HG03060 (cell line): Measurements from ENCODE around the gene TTLL10.
"Not testable (repeated sequence)": the region's sequence is repeated elsewhere in the genome, so short reads cannot be mapped to it uniquely, and the experiment has no call there.

Experiments used
- ATAC-seq: cut with Tn5 transposase; IDR thresholded peaks from one replicate; pipeline ENCODE4 v1.9.1; 2021; ENCODE audit warnings: low read depth, moderate number of reproducible peaks; ENCODE audit not compliant: unreplicated experiment

Gene TTLL10

DNA sequence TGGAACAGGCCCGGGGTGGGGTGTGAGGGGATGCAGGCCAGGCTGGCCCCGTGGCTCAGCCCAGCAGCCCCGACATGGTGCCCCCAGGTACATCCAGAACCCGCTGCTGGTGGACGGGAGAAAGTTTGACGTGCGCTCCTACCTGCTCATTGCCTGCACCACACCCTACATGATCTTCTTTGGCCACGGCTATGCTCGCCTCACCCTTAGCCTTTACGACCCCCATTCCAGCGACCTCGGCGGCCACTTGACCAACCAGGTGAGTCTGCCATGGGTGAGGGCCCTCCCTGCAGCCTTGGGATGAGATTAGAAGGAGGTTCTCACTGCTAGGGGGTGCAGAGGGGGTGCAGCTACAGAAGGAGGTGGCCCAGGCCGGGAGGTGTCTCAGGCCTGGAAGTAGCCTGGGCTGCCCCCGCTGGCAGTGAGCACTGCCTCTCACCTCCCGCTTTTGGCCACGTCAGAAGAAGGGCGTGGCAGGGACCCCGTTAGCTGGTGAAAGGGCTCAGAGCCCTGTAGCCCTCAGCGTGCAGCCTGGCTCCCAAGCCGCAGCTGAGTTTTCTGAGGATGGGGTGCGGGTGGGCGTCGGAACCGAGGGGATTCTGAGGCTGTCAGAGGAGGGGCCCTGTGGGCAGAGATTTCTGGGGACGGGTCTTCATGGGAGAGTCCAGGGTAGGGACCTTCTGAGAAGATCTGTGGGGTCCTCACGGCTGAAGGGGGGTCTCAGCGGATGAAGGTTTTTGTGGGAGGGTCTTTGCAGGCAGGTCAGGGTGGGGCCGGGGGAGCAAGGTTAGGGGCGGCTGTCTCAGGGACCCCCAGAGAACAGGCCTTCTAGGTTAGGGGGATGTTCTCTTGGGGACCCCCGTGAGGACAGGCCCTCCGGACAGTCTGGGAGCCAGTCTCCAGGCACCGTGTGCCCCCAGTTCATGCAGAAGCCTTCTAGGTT, 10.4 kb downstream of the TTLL10 start:
- no peak for ATAC-seq

DNA sequence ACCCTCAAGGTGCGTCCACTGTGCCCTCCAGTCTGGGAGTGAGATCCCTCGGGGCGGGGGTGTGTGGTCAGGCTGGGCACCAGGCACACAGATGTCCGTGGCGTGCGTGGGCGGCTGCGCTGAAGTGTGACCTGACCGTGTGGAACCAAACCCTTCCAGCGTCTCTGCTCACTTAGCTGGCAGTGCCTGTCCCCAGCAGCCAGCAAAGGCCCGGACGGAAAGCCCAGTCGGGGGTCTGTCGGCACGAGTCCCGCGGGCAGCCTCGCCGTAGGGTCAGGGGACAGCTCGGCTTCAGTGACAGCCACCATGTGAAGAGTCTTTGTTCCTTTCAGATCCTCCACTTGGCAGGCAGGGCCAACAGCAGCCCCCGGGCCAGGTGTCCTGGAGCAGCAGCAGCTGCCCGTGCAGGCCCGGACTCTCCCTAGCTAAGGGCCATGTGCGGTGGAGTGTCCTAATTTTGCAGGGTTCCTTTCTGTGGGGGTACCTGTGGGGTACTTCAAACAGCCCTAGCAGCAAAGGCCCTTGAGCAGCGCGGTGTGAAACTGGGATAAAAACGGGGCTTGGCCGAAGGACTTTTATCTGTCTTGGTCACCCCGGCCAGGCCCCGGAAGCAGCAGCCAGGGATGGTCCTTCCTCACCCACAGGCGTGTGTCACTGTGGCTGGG, 11.6 kb downstream of the TTLL10 start:
- ATAC-seq, result no peak

DNA sequence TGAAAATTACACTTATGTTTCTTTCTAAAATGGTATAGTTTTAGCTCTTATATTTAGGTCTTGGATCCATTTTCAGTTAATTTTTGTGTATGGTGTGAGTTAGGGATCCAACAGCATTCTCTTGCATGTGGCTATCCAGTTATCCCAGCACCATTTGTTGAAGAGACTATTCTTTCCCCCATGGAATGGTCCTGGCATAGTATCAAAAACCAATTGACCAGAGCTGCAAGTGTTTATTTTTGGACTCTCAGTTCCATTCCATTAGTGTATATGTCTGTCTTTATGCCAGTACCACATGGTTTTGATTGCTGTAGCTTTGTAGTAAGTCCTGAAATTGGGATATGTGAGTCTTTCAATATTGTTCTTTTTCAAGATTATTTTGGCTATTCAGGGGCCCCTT, 14.3 kb downstream of the TTLL10 start:
- no peak for ATAC-seq

DNA sequence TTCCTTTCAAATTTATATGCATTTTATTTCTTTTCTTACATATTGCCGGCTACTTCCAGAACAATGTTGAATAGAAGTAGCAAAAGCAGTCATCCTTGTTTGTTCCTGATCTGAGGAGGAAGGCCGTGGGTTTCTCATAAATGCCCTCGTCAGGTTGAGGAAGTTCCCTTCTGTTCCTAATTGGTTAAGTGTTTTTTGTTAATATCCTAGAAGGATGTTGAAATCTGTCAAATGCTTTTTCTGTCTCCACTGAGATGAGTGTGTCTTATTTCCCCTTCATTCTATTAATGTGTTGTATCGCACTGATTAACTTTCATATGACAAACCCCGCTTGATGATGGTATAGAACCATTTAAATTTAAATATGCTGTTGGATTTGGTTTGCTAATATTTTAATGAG, 15.4 kb downstream of the TTLL10 start:
- ATAC-seq, result no peak

DNA sequence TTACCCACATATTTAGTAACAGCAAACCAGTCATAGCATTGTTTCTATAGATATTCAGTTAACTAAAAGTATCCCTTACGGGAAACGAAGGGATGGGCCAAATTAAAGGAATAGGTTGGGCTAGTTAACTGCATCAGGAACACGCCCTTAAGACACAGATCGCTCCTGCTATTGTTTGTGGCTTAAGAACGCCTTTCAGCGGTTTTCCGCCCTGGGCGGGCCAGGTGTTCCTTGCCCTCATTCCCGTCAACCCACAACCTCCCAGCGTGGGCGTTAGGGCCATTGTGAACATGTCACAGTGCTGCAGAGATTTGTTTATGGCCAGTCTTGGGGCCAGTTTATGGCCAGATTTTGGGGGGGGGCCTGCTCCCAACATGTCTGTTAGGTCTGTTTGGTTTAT, 18.1 kb downstream of the TTLL10 start:
- no peak for ATAC-seq

DNA sequence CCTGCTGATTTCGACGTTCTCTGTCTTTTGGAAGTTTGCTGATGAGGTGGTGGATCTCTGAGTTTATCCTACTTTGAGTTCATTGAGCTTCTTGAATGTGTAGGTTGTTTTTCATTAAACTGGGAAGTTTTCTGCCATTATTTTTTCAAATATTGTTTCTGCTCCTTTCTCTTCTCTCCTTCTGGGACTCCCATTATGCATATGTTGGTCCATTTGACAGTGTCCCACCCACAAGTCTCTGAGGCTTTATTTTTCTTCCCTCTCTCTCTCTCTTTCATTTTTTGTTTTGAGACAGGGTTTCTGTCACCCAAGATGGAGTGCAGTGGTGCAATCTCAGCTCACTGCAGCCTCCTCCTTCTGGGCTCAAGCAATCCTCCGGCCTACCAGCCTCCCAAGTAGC, 21.0 kb downstream of the TTLL10 start:
- no peak for ATAC-seq

DNA sequence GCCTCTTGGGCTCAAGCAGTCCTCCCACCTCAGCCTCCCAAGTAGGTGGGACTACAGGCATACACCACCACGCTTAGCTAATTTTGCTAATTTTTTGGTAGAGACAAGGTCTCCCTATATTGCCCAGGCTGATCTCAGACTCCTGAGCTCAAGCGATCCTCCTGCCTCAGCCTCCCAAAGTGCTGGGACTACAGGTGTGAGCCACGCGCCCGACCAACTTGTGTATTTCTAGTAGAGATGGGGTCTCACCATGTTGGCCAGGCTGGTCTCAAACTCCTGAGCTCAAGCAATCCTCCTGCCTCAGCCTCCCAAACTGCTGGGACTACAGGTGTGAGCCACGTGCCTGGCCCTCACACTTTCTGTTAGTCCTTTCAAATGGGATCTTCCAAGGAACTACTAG, 22.0 kb downstream of the TTLL10 start:
- ATAC-seq, result not testable (repeated sequence)

DNA sequence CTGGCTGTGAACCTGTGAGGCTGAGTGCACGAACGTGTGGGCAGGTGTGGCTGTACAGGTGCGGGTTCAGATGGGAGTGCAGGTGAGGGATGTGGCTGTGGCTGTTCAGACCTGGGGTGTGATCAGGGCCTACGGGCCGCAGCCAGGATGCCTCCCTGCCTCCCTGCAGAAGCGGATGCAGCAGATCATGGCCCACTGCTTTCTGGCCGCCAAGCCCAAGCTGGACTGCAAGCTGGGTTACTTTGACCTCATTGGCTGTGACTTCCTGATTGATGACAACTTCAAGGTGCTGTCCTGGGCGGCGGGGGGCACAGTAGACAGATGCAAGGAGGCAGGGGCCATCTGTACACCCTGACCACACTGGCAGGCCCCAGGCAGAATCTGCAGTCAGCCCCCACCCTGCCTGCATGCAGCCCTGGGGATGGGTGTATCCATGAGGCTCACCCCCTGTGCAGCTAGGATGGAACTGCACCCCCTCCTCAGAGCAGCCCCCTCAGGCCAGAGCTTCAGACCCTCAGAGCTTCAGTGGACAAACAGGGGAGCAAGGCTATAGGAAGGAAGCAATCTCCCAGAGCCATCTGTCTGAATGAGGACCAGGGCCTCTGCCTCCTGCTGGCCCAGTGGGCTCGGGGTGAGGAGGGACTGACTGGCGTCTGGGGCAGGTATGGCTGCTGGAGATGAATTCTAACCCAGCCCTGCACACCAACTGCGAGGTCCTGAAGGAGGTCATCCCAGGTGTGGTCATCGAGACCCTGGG, 22.9 kb downstream of the TTLL10 start:
- ATAC-seq, result no peak

DNA sequence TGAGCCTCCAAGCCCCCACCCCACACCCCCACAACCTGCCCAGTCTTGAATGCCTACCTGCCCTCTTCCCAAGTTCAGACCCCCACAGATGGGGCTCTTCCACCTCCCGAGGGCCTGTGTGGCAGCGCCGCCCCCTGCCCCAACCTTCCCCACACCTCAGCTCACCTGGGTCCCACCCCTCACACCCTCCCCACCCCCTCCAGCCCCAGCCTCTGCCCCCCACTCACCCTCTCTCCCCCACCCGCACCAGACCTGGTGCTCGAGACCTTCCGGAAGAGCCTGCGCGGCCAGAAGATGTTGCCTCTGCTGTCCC, 23.5 kb downstream of the TTLL10 start:
- no peak for ATAC-seq

DNA sequence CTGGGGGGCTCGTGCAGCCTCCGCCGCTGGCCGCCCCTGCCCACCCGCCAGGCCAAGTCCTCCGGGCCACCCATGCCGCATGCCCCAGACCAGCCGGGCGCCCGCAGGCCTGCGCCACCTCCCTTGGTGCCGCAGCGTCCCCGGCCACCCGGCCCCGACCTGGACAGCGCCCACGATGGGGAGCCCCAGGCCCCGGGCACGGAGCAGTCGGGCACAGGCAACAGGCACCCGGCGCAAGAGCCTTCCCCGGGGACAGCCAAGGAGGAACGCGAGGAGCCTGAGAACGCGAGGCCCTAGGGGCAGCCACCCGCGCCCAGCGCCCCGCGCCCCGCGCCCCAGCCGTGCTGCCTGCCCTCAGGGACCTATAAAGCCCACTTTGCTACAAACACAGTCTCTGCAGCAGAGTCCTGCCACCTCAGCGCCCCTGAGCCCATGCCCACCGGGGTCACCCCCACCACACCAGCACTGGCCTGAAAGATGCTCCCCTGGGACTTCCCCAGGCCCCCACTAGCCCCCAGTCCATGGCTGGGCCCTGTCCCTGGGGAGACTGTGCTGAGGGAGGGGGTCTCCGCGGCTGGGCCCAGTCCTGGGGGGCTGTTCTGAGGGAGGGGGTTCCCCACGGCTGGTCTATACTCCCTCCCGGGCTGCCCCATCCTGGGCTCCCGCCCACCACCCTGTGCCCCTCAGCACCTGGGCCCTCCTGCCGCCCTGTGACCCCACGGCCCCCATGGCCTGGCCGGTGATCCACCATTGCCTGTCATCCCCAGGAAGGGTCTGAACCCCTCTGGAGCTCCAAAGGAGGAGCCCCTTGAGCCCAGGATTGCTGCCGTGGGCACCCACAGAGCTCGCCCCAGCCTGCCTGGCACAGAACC, 24.1 kb downstream of the TTLL10 start:
- no peak for ATAC-seq

DNA sequence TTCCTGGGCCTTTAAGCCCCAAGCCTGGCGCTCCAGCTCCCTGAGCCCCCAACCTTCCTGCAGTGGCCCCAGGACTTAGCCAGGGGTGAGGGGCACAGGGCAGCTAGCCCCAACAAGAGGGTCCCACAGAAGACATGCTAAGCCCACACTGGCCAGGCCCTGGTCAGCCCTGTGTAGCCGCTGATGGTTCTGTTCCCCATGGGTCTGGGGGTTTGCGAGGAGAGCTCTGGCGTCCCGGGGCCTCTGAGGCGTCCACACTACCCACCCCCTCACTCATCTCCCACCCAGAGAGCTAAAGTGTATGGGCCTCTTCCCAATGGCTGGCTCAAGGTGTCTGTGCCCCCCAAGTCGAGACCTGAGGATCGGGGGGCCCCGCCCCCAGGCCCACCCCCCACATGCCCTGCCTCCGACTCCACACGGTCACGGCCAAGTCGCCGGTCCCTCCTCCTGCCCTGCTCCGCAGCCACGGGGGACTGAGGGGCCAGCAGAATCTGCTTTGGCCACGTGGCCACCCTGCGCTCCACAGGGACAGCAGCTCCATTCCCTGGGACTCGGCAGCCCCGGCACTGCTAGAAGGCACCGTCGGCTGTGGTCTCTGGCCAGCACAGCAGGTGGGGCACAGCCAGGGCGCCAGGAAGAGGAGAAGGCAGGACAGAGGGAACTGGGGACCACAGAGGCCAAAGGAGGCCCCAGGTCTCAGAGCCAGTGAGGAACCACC, 24.9 kb downstream of the TTLL10 start:
- no peak for ATAC-seq

DNA sequence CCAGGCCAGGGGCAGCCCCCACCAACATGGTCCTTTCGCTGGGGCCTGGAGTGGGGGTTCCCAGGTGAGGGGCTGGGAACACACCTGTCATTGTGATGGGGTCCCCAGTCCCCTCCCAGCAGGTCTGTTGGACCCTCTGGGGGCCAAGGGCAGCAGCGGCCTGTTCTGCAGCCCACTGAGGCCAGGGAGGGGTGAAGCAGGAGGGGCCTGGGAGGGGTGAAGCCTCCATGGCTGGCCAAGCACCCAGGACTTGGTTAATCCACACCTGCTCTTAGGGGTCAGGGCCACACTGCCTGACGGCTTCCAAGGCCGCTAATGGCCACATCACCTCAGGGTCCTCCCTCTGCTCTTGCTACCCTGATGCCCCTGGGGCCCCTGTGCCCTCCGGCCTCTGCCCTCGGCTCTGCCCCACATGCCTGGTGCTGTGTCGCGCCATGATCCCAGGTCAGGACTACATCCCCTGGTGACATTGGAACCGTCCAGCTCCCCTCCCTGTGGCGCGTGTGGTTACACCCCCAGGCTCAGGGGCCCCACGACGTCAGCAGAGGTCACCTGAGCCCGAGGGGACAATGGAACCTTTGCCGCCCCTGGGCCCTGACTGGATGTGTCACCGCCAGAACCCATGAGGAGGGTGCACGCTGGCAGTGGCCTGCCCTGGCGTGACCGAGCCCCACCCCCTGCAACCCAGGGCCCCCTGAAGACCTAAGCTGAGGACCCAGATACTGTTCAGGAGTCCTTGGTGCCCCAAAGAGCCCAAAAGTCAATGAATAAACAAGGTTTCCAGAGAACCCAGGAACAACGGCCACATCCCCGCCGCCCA, 25.7 kb downstream of the TTLL10 start:
- ATAC-seq, result no peak

DNA sequence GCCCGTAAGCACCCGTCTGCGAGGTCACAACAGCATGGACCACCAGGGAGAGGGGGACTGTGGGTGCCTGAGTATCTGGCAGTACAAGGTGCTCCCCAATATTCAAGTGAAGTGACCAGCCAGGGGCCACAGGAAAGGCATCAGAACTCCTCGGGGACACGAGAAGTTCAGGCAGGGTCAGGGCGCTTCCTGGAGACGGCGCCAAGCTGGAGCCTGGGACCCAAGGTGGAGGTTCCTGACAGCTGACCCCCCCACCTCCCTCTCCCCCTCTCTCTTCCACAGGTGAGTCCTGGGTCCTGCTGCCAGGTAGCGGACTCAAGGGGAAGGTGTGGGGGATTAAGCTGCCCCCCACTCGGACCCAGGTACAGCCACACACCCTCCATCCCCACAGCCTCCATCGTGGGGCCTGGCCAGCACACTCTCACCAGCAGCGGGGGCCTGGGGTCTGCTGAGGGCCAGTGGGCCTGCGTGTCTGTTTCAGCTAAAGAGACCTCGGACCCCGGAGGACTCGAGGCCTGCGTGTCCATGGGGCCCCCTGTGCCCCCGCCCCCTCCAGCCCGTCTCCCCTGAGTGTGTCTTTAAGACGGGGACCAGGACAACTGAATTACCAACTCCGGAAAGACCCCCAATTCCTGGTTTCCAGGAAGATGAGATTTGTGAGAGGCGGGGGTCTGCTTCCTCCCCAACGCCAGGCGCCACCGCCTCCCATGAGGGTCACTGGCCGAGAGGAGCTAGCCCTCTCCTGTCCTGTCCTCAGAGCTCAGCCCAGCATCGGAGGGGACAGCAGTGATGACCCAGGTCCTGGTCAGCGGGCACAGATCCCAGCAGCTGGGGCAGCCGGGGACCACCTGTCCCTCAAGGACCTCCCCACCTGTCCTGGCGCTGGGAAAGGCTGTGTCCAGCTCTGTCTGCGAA, 26.5 kb downstream of the TTLL10 start:
- ATAC-seq, result no peak

DNA sequence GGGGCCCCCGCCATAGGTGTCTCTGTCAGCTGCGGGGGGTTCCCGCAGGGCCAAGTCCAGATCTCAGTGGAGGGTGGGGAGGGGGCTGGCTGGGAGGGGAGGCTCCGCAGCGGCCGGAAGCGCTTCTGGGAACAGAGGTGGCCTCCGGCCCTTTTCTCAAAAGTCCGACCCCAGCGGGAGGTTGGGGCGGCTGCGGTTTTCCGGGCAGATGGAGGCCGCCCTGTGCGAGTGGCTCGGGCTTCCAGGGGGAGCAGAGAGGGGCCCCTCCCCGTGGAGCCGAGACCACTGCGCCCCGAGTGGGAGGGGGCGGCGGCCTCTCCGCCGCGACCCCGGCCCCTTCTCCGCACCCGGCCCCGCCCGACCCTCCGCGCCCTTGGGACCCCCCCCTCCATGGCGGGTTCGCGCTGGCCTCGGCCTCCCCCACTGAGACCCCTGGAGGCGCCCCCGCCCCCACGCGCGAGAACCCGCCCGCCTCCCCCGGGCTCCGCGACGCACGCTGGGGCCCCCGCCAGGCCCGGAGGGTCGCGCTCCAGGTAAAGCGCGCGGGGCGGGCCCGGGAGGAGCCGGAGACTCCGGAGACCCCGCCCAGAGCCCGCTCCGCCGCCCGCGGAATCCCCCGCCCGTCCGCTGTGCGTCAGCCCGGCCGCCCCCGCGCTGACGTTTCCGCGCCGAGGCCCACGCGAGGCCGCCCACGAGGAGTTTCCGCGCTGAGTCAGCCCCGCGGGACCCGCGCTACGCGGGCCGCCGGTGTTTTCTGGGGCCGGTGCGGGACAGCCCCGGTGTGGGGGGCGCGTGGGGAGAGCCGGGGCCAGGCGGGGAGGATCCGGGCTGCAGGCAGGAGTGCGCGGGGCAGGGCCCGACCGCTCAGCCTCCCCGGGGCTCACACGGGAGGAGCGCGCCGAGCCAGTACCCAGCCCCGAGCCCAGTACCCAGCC, 27.5 kb downstream of the TTLL10 start:
- no peak for ATAC-seq

DNA sequence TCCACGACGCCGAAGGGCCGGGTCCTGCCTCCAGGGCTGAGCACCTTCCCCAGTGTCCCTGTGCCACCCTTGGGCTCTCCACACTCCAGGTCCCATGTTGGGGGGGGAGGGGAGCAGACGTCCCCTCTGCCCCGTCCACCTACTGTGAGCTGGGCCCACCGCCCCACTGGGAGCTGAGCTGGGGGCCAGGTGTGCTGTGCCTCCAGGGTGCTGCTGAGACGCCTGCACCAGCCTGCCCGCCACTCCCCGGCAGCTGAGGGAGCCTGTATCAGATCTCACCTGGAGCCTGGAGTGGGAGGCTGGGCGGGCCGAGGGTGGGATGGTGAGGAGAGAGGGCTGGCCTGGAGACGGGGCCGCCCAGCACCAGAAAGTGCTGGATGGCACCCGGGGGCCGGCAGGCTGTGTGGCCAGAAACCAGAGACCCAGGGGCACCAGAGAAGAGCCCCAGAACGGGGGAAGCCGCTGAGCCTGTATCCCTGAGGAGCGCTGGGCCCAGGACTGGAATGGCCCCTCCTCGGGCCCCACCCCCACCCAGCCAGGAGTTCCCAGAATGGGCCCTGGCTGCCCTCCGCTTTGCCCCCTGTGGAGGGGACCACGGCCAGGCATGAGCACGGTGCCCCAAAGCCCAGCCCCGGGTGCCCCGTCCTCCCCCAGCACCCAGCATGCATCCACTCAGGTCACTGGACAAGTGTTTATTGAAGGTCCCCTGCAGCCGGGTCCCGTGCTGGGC, 29.3 kb downstream of the TTLL10 start:
- ATAC-seq, result no peak
